Endothelial cell of umbilical vein (primary cell): Measurements from ENCODE around the gene RHOH. TPM values are rescaled to one million over a fixed set of nuclear protein-coding genes. Genes with fewer than 3 reads are reported as not detected.

ENCODE experiments used
- BruUV-seq: library from RNA; stranded (reverse); fragments of 400-500 nt; replicated peaks from 2 replicates; lab custom pipeline; 2021; lab: Mats Ljungman, UMichigan
- CTCF ChIA-PET: fragments of 300-600, 350-600 bp; sonication (Branson Sonifier 250); formaldehyde crosslinking; loops from one replicate; lab custom pipeline; 2021; ENCODE audit warnings: antibody characterized with exemption, inconsistent platforms; lab: Charles Lee
- POLR2A ChIA-PET: fragments of 300-600, 350-600 bp; sonication (Branson Sonifier 250); formaldehyde crosslinking; loops from one replicate; lab custom pipeline; 2021; ENCODE audit warnings: antibody characterized with exemption, inconsistent platforms; lab: Charles Lee
- DNase-seq: peaks from one replicate; pipeline ENCODE4 v3.0.0-alpha.2; 2011; ENCODE audit warnings: low read depth, low spot score
- FAIRE-seq: peaks from 2 replicates; lab custom pipeline; 2011; peaks lifted over from hg19 to GRCh38; lab: Jason Lieb, UNC
- H2AFZ ChIP-seq: 2 replicates; pipeline ENCODE4 v1.6.0; 2012; ENCODE audit warnings: low read depth, low read length, control low read depth, inconsistent platforms
- H3K27ac ChIP-seq: 2 replicates; pipeline ENCODE4 v1.5.1; 2011; ENCODE audit warnings: low read depth, mild to moderate bottlenecking, control low read depth, low read length, moderate library complexity; ENCODE audit not compliant: insufficient read depth
- H3K27me3 ChIP-seq, 2 experiments: 2 replicates each; pipeline versions ENCODE4 v1.6.0 to v1.6.1; 2011; ENCODE audit warnings: low read length in 2 of 2, mixed read lengths in 1 of 2; ENCODE audit not compliant: control insufficient read depth in 2 of 2, insufficient read depth in 2 of 2
- H3K36me3 ChIP-seq, 2 experiments: 2 replicates in 1 of 2; 3 replicates in 1 of 2; pipeline ENCODE4 v1.5.1; 2011; ENCODE audit warnings: low read length in 2 of 2, mild to moderate bottlenecking in 1 of 2, moderate library complexity in 1 of 2; ENCODE audit not compliant: control insufficient read depth in 2 of 2, insufficient read depth in 2 of 2; ENCODE audit errors: extremely low read depth in 1 of 2
- H3K4me1 ChIP-seq: 3 replicates; pipeline ENCODE4 v1.5.1; 2011; ENCODE audit warnings: mild to moderate bottlenecking, low read length; ENCODE audit not compliant: control insufficient read depth, insufficient read depth; ENCODE audit errors: extremely low read depth
- H3K4me2 ChIP-seq: 2 replicates; pipeline ENCODE4 v1.6.1; 2011; ENCODE audit warnings: low read length, control low read depth, mixed read lengths; ENCODE audit not compliant: insufficient read depth
- H3K4me3 ChIP-seq, 3 experiments: fragments of 200-600 bp in 1 of 3; sonication (generic), shearing (Covaris generic) in 1 of 3; replicated peaks in 1 of 3; 2 replicates each; pipeline ENCODE4 v1.5.1; 2011 to 2016; ENCODE audit warnings: control low read depth in 3 of 3, low read length in 3 of 3, mild to moderate bottlenecking in 2 of 3, inconsistent platforms in 1 of 3, low read depth in 1 of 3, moderate library complexity in 1 of 3; ENCODE audit not compliant: insufficient read depth in 1 of 3
- H3K79me2 ChIP-seq: 2 replicates; pipeline ENCODE4 v1.6.0; 2012; ENCODE audit warnings: low read length, inconsistent platforms; ENCODE audit not compliant: control insufficient read depth, insufficient read depth
- H3K9ac ChIP-seq: replicated peaks from 2 replicates; pipeline ENCODE3; 2011; ENCODE audit warnings: low read length, control low read depth; ENCODE audit not compliant: insufficient read depth; ENCODE audit errors: extremely low read depth
- H3K9me1 ChIP-seq: replicated peaks from 3 replicates; pipeline ENCODE4 v1.6.0; 2011; ENCODE audit warnings: mild to moderate bottlenecking, low read length; ENCODE audit not compliant: control insufficient read depth, insufficient read depth; ENCODE audit errors: extremely low read depth
- H3K9me3 ChIP-seq: replicated peaks from 2 replicates; pipeline ENCODE4 v1.5.1; 2012; ENCODE audit warnings: low read length, inconsistent platforms; ENCODE audit not compliant: control insufficient read depth, insufficient read depth
- H4K20me1 ChIP-seq: replicated peaks from 2 replicates; pipeline ENCODE3; 2011; ENCODE audit warnings: mild to moderate bottlenecking, low read length; ENCODE audit not compliant: control insufficient read depth, insufficient read depth; ENCODE audit errors: extremely low read depth
- CTCF ChIP-seq, 2 donors: IDR thresholded peaks; 1 replicate in 1 of 2; 2 replicates in 1 of 2; pipeline ENCODE4 v1.5.1; 2011; ENCODE audit warnings: low read length in 2 of 2, mild to moderate bottlenecking in 2 of 2, moderate library complexity in 2 of 2, control low read depth in 1 of 2, inconsistent platforms in 1 of 2, low read depth in 1 of 2; ENCODE audit not compliant: insufficient read depth in 1 of 2; ENCODE audit errors: extremely low read depth in 1 of 2
- EZH2 ChIP-seq: IDR thresholded peaks from 2 replicates; pipeline ENCODE4 v1.6.1; 2012; ENCODE audit warnings: borderline replicate concordance, low read depth, mild to moderate bottlenecking, moderate library complexity, low read length, inconsistent platforms; ENCODE audit not compliant: severe bottlenecking
- FOS ChIP-seq: IDR thresholded peaks from 2 replicates; pipeline ENCODE4 v1.6.1; 2011; ENCODE audit warnings: mild to moderate bottlenecking, low read length, moderate library complexity, borderline replicate concordance; ENCODE audit not compliant: insufficient read depth
- GATA2 ChIP-seq: IDR thresholded peaks from 2 replicates; pipeline ENCODE4 v1.7.0; 2011; ENCODE audit warnings: low read depth, mild to moderate bottlenecking, moderate library complexity, mixed read lengths, low read length; ENCODE audit not compliant: insufficient read length, insufficient read depth
- JUN ChIP-seq: IDR thresholded peaks from 2 replicates; pipeline ENCODE4 v1.6.1; 2011; ENCODE audit warnings: borderline replicate concordance, low read depth; ENCODE audit not compliant: insufficient read length, insufficient read depth
- MAX ChIP-seq: IDR thresholded peaks from 2 replicates; pipeline ENCODE4 v1.6.1; 2011; ENCODE audit not compliant: insufficient read depth, insufficient read length
- MYC ChIP-seq: IDR thresholded peaks from one replicate; pipeline ENCODE4 v1.6.1; 2011; ENCODE audit warnings: mild to moderate bottlenecking, low read depth, low read length
- POLR2A ChIP-seq: IDR thresholded peaks from 2 replicates; pipeline ENCODE4 v1.6.1; 2012; ENCODE audit warnings: low read depth, mild to moderate bottlenecking, control low read depth, low read length
- POLR2AphosphoS5 ChIP-seq: IDR thresholded peaks from 2 replicates; pipeline ENCODE4 v1.6.1; 2012; ENCODE audit warnings: low read depth, mild to moderate bottlenecking, control low read depth, low read length, moderate library complexity; ENCODE audit not compliant: insufficient read depth
- dilution Hi-C: fragments of 300-500 bp; cut with MboI; formaldehyde crosslinking; loops from one replicate; pipeline ENCODE4 v1.15.0; 2019; ENCODE audit warnings: low sequenced_read_pairs; ENCODE audit not compliant: extremely low pct_ligation_motif_present
- intact Hi-C: fragments of 100-400 bp; cut with micrococcal nuclease; formaldehyde crosslinking; loops from one replicate; pipeline ENCODE4 v1.10.0; 2022
- polyA plus RNA-seq, 4 experiments: library from polyadenylated mRNA; depleted of rRNA in 3 of 4; stranded (reverse) in 3 of 4; unstranded in 1 of 4; fragments of >200 nt; gene quantifications; 2 replicates each; pipeline versions ENCODE4 v1.2.1 to v1.2.3, GENCODE V29; 2011 to 2012; ENCODE audit warnings: missing spikeins in 1 of 4
- total RNA-seq: library from RNA; stranded (reverse); gene quantifications from 2 replicates; pipeline ENCODE4 v1.2.3, GENCODE V29; 2021

RHOH gene
- total and polyA plus RNA-seq, 2 donors (not counting 3 experiments of a cell fraction or from before 2014, with no cell fraction given): not detected

DNA sequence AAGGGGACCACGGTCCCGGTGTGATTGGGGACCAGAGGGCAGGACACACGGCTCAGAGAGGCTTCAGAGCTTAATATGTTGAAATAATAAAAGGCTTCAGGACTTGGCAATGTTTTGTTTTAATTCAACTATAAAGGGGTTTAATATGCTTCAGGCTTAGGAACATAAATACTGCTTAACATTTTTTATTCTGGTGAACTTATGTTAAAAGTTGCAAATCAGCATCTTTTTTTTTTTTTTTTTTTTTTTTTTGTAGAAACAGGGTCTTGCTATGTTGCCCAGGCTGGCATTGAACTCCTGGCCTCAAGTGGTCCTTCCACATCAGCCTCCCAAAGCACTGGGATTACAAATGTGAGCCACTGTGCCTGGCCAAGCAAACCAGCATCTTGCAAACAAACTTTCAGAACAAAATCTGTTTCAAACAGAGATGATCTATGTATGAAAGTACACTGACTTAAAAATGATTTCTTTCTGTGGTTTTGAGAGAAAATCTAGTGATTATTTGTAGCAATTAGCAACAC is 37.7 kb downstream of the RHOH start:
- dilution Hi-C loops: no loop called here
- Histone ChIP-seq H3K9me3 (no peaks in the 10 kb centered on the region), H3K4me2 (no peak overlapping the region), H2AFZ (no peak overlapping the region), H3K9ac (no peak overlapping the region), H3K9me1 (no peaks in the 10 kb centered on the region), H3K36me3 (no peaks in the 10 kb centered on the region), H3K4me3 (no peak overlapping the region), H4K20me1 (no peaks in the 10 kb centered on the region), H3K27ac (no peak overlapping the region), H3K4me1 (no peaks in the 10 kb centered on the region), H3K79me2 (no peaks in the 10 kb centered on the region), H3K27me3 (no peaks in the 10 kb centered on the region)
- intact Hi-C loops: no loop called here
- no TSS peak for BruUV-seq
- TF ChIP-seq CTCF (IDR thresholded peaks at IDR 0.05; ENCODE audit: extremely low read depth in 1 of 2, insufficient read depth in 1 of 2, low read depth in 1 of 2, low read length in 2 of 2) (no peak), POLR2AphosphoS5 (no peak), MAX (no peak), FOS (no peak), MYC (no peak), EZH2 (no peak), JUN (no peak), GATA2 (no peak), POLR2A (no peak)
- ChIA-PET POLR2A (no interaction called here), CTCF (interaction anchor here (0.7 kb wide), 1 partner anchor 515 kb away, joined by 3 read pairs; the partner anchor contains the start of gene NSUN7)
- FAIRE-seq (no peak), DNase-seq (no peak)
